PC-3 (cell line): ENCODE results near the gene MXI1.

Source experiments
- CTCF ChIP-seq: fragments of 300-600 bp; sonication (generic); conservative IDR thresholded peaks from 2 replicates; pipeline ENCODE4 v1.5.1; 2017; ENCODE audit warnings: antibody characterized with exemption, low read depth, mild to moderate bottlenecking, low read length
- EZH2 ChIP-seq: fragments of 300-600 bp; sonication (generic); IDR thresholded peaks from one replicate; pipeline ENCODE4 v1.6.1; 2017; ENCODE audit warnings: antibody characterized with exemption, mild to moderate bottlenecking, low read length; ENCODE audit not compliant: unreplicated experiment
- EZH2phosphoT487 ChIP-seq: fragments of 300-600 bp; sonication (generic); IDR thresholded peaks from 2 replicates; pipeline ENCODE4 v1.6.1; 2018; ENCODE audit warnings: mild to moderate bottlenecking, antibody characterized with exemption, low read length, borderline replicate concordance

GRCh38 chr10:110263164-110263563 lies 55.8 kb downstream of the MXI1 start:
- TF ChIP-seq CTCF: no peak
- no peak for TF ChIP-seq EZH2
- no peak for TF ChIP-seq EZH2phosphoT487
